MM.1S (cell line): ENCODE results near the gene AHSP.
"Not testable (repeated sequence)": the region's sequence is repeated elsewhere in the genome, so short reads cannot be mapped to it uniquely, and the experiment has no call there.

Experiments used
- DNase-seq: peaks from one replicate; pipeline ENCODE4 v3.0.0-alpha.2; 2015
- H2AFZ ChIP-seq: fragments of 300-600 bp; sonication (generic); 2 replicates; pipeline ENCODE4 v1.6.0; 2016; ENCODE audit warnings: antibody characterized with exemption, low read length
- H3F3A ChIP-seq: fragments of 300-600 bp; sonication (generic); 2 replicates; pipeline ENCODE4 v1.6.1; 2016; ENCODE audit warnings: mild to moderate bottlenecking, antibody characterized with exemption, low read length, moderate library complexity, mixed read lengths; ENCODE audit not compliant: insufficient read depth
- H3K27ac ChIP-seq: fragments of 300-600 bp; sonication (generic); 2 replicates; pipeline ENCODE4 v1.5.1; 2016; ENCODE audit warnings: mild to moderate bottlenecking, low read length
- H3K27me3 ChIP-seq: fragments of 300-600 bp; sonication (generic); replicated peaks from 2 replicates; pipeline ENCODE4 v1.6.0; 2016; ENCODE audit warnings: low read length; ENCODE audit not compliant: insufficient read depth
- H3K36me3 ChIP-seq: fragments of 300-600 bp; sonication (generic); replicated peaks from 2 replicates; pipeline ENCODE4 v1.6.1; 2016; ENCODE audit warnings: mild to moderate bottlenecking, low read length, mixed read lengths; ENCODE audit not compliant: insufficient read depth
- H3K4me1 ChIP-seq: fragments of 300-600 bp; sonication (generic); 2 replicates; pipeline ENCODE4 v1.6.1; 2016; ENCODE audit warnings: low read length, mixed read lengths
- H3K4me2 ChIP-seq: fragments of 300-600 bp; sonication (generic); 2 replicates; pipeline ENCODE4 v1.6.0; 2016; ENCODE audit warnings: low read depth, low read length
- H3K4me3 ChIP-seq: fragments of 300-600 bp; sonication (generic); 2 replicates; pipeline ENCODE4 v1.5.1; 2016; ENCODE audit warnings: low read length, mixed read lengths
- H3K79me2 ChIP-seq: fragments of 300-600 bp; sonication (generic); 2 replicates; pipeline ENCODE4 v1.6.1; 2016; ENCODE audit warnings: mixed run types, low read length, mixed read lengths
- H3K9ac ChIP-seq: fragments of 300-600 bp; sonication (generic); 2 replicates; pipeline ENCODE4 v1.6.1; 2016; ENCODE audit warnings: low read length, mixed read lengths
- H3K9me2 ChIP-seq: fragments of 300-600 bp; sonication (generic); replicated peaks from 2 replicates; pipeline ENCODE4 v1.6.1; 2016; ENCODE audit warnings: mild to moderate bottlenecking, low read length, mixed read lengths; ENCODE audit not compliant: insufficient read depth
- H3K9me3 ChIP-seq: fragments of 300-600 bp; sonication (generic); replicated peaks from 2 replicates; pipeline ENCODE4 v1.6.1; 2016; ENCODE audit warnings: mild to moderate bottlenecking, low read length, mixed read lengths; ENCODE audit not compliant: insufficient read depth
- H4K20me1 ChIP-seq: fragments of 300-600 bp; sonication (generic); 2 replicates; pipeline ENCODE4 v1.6.1; 2016; ENCODE audit warnings: mild to moderate bottlenecking, low read length, moderate library complexity, mixed read lengths; ENCODE audit not compliant: insufficient read depth
- CTCF ChIP-seq: fragments of 300-600 bp; sonication (generic); IDR thresholded peaks from 2 replicates; pipeline ENCODE4 v1.5.1; 2016; ENCODE audit warnings: antibody characterized with exemption, low read length, mixed read lengths
- EZH2 ChIP-seq: fragments of 300-600 bp; sonication (generic); optimal IDR thresholded peaks from 2 replicates; pipeline ENCODE3; 2017; ENCODE audit warnings: low read depth, mild to moderate bottlenecking, antibody characterized with exemption, low read length, mixed read lengths
- EZH2phosphoT487 ChIP-seq: fragments of 300-600 bp; sonication (generic); IDR thresholded peaks from 2 replicates; pipeline ENCODE4 v1.6.1; 2018; ENCODE audit warnings: antibody characterized with exemption, low read length

The AHSP gene

GRCh38 chr16:31519759-31520431 lies 7.8 kb upstream of the AHSP start:
- Histone ChIP-seq H4K20me1 (no peaks in the 10 kb centered on the region), H3K36me3 (no peaks in the 10 kb centered on the region), H3K9ac (no peak overlapping the region), H3K27me3 (no peaks in the 10 kb centered on the region; the same call in 1 of the 2 replicates), H3K4me3 (no peak overlapping the region), H3K9me2 (no peaks in the 10 kb centered on the region), H3K79me2 (no peaks in the 10 kb centered on the region), H3K4me1 (no peaks in the 10 kb centered on the region), H3K4me2 (no peak overlapping the region), H3K27ac (no peak overlapping the region), H3K9me3 (no peaks in the 10 kb centered on the region), H2AFZ (no peak overlapping the region), H3F3A (no peaks in the 10 kb centered on the region)
- no peak for TF ChIP-seq CTCF
- TF ChIP-seq EZH2phosphoT487 = no peak
- TF ChIP-seq EZH2 = no peak
- no peak for DNase-seq

- H3F3A ChIP-seq = no peaks in the 10 kb centered on the region
- TF ChIP-seq EZH2 (no peak), EZH2phosphoT487 (no peak), CTCF (no peak)
- H3K27ac ChIP-seq = no peak overlapping the region
- H3K4me2 ChIP-seq = no peak overlapping the region
- H3K9ac ChIP-seq = no peak overlapping the region
- no peaks in the 10 kb centered on the region for H3K79me2 ChIP-seq
- H3K36me3 ChIP-seq = no peaks in the 10 kb centered on the region
- H2AFZ ChIP-seq = no peak overlapping the region
- H3K9me3 ChIP-seq = no peaks in the 10 kb centered on the region
- DNase-seq = no peak
- H3K27me3 ChIP-seq = no peaks in the 10 kb centered on the region; the same call in 1 of the 2 replicates
- H4K20me1 ChIP-seq = no peaks in the 10 kb centered on the region
- H3K9me2 ChIP-seq = no peaks in the 10 kb centered on the region
- H3K4me1 ChIP-seq = no peaks in the 10 kb centered on the region
- no peak overlapping the region for H3K4me3 ChIP-seq
Observed at GRCh38 chr16:31521368-31521767, 6.3 kb upstream of the AHSP start.

GRCh38 chr16:31522071-31522470 lies 5.6 kb upstream of the AHSP start:
- no peak for DNase-seq
- Histone ChIP-seq H3K9me3 (no peaks in the 10 kb centered on the region), H3K27me3 (no peaks in the 10 kb centered on the region; the same call in 1 of the 2 replicates), H3K9me2 (no peaks in the 10 kb centered on the region), H3K79me2 (no peaks in the 10 kb centered on the region), H3K4me2 (no peak overlapping the region), H3K27ac (no peak overlapping the region), H2AFZ (no peak overlapping the region), H4K20me1 (no peaks in the 10 kb centered on the region), H3K9ac (no peak overlapping the region), H3F3A (no peaks in the 10 kb centered on the region), H3K36me3 (no peaks in the 10 kb centered on the region), H3K4me1 (no peaks in the 10 kb centered on the region), H3K4me3 (no peak overlapping the region)
- TF ChIP-seq EZH2phosphoT487 (no peak), EZH2 (no peak), CTCF (no peak)

- not testable (repeated sequence) for H3K27me3 ChIP-seq, H4K20me1 ChIP-seq, H3K9me2 ChIP-seq, H3K4me2 ChIP-seq, DNase-seq, H3K9ac ChIP-seq, H3K79me2 ChIP-seq, H3K9me3 ChIP-seq, H3F3A ChIP-seq, H2AFZ ChIP-seq, H3K4me1 ChIP-seq, H3K36me3 ChIP-seq, H3K4me3 ChIP-seq, H3K27ac ChIP-seq
Observed at GRCh38 chr16:31523768-31524167, 3.9 kb upstream of the AHSP start.
